HEK293 (cell line): ENCODE results near the gene BCL2.

Experiments
- CTCF ChIA-PET: fragments of 350-600 bp; formaldehyde crosslinking; extraction: SDS; loops from one replicate; lab custom pipeline; 2021; ENCODE audit warnings: antibody characterized with exemption; lab: Yijun Ruan, JAX
- POLR2A ChIA-PET: fragments of 300-600 bp; formaldehyde crosslinking; extraction: SDS; loops from one replicate; lab custom pipeline; 2020; ENCODE audit warnings: antibody characterized with exemption, inconsistent platforms; lab: Yijun Ruan, JAX
- H3K27ac ChIP-seq: fragments of 200-500 bp; sonication (Bioruptor generic); 2 replicates; pipeline ENCODE4 v1.5.1; 2014; ENCODE audit warnings: low read depth, low read length, control low read depth, inconsistent platforms; ENCODE audit errors: extremely low read depth
- H3K36me3 ChIP-seq, 2 experiments: fragments of 200-500 bp in 1 of 2; sonication (Bioruptor generic) in 1 of 2; 1 replicate in 1 of 2; 2 replicates in 1 of 2; pipeline ENCODE4 v1.5.1; 2014 to 2017; ENCODE audit warnings: inconsistent platforms in 2 of 2, low read length in 2 of 2; ENCODE audit not compliant: control insufficient read depth in 2 of 2, insufficient read depth in 1 of 2
- H3K4me1 ChIP-seq: fragments of 200-500 bp; sonication (Bioruptor generic); 2 replicates; pipeline ENCODE4 v1.5.1; 2014; ENCODE audit warnings: mild to moderate bottlenecking, low read length, inconsistent platforms; ENCODE audit not compliant: control insufficient read depth, insufficient read depth
- H3K4me3 ChIP-seq: 2 replicates; pipeline ENCODE4 v1.5.1; 2011; ENCODE audit warnings: low read depth, mild to moderate bottlenecking, control low read depth, low read length, moderate library complexity
- H3K9me3 ChIP-seq: fragments of 200-500 bp; sonication (Bioruptor generic); 2 replicates; pipeline ENCODE4 v1.5.1; 2014; ENCODE audit warnings: low read depth, low read length, inconsistent platforms; ENCODE audit not compliant: control insufficient read depth, insufficient read depth
- BCL6B ChIP-seq: fragments of 450-650 bp; formaldehyde crosslinking; IDR thresholded peaks from 2 replicates; pipeline ENCODE4 v1.5.1; 2017; ENCODE audit warnings: missing biosample characterization, missing genetic modification characterization
- EGR2 ChIP-seq: fragments of 450-650 bp; formaldehyde crosslinking; IDR thresholded peaks from 2 replicates; pipeline ENCODE4 v1.5.1; 2016; ENCODE audit warnings: low read depth, missing biosample characterization, missing genetic modification characterization
- GLIS1 ChIP-seq: fragments of 450-650 bp; formaldehyde crosslinking; IDR thresholded peaks from 2 replicates; pipeline ENCODE4 v1.5.1; 2016; ENCODE audit warnings: missing biosample characterization, missing genetic modification characterization
- IKZF3 ChIP-seq: fragments of 450-650 bp; IDR thresholded peaks from 2 replicates; pipeline ENCODE4 v1.5.0; 2018; ENCODE audit warnings: missing biosample characterization, mild to moderate bottlenecking, missing genetic modification characterization, moderate library complexity
- KLF8 ChIP-seq: fragments of 450-650 bp; formaldehyde crosslinking; IDR thresholded peaks from 2 replicates; pipeline ENCODE4 v1.5.1; 2016; ENCODE audit warnings: missing biosample characterization, missing genetic modification characterization
- RBAK ChIP-seq: fragments of 450-650 bp; formaldehyde crosslinking; IDR thresholded peaks from 2 replicates; pipeline ENCODE4 v1.5.1; 2016; ENCODE audit warnings: missing biosample characterization, missing genetic modification characterization
- SCRT2 ChIP-seq: fragments of 450-650 bp; formaldehyde crosslinking; IDR thresholded peaks from 2 replicates; pipeline ENCODE4 v1.5.1; 2016; ENCODE audit warnings: missing biosample characterization, missing genetic modification characterization
- SP3 ChIP-seq: fragments of 450-650 bp; formaldehyde crosslinking; IDR thresholded peaks from 2 replicates; pipeline ENCODE4 v1.5.1; 2016; ENCODE audit warnings: missing biosample characterization, missing genetic modification characterization
- TCF7L2 ChIP-seq: IDR thresholded peaks from 2 replicates; pipeline ENCODE4 v1.6.1; 2011; ENCODE audit warnings: low read depth, mild to moderate bottlenecking, inconsistent platforms, low read length, moderate library complexity, borderline replicate concordance
- ZBTB8A ChIP-seq: fragments of 450-650 bp; formaldehyde crosslinking; IDR thresholded peaks from 2 replicates; pipeline ENCODE4 v1.5.1; 2016; ENCODE audit warnings: missing biosample characterization, missing genetic modification characterization
- ZIC2 ChIP-seq: fragments of 450-650 bp; formaldehyde crosslinking; IDR thresholded peaks from 2 replicates; pipeline ENCODE4 v1.5.1; 2016; ENCODE audit warnings: missing biosample characterization, missing genetic modification characterization
- ZNF133 ChIP-seq: fragments of 450-650 bp; formaldehyde crosslinking; IDR thresholded peaks from 2 replicates; pipeline ENCODE4 v1.5.1; 2016; ENCODE audit warnings: missing biosample characterization, missing genetic modification characterization
- ZNF155 ChIP-seq: fragments of 450-650 bp; formaldehyde crosslinking; IDR thresholded peaks from 2 replicates; pipeline ENCODE4 v1.5.1; 2016; ENCODE audit warnings: missing biosample characterization, missing genetic modification characterization
- ZNF24 ChIP-seq: fragments of 450-650 bp; formaldehyde crosslinking; IDR thresholded peaks from 2 replicates; pipeline ENCODE4 v1.5.1; 2016; ENCODE audit warnings: missing biosample characterization, missing genetic modification characterization
- ZNF266 ChIP-seq: fragments of 450-650 bp; formaldehyde crosslinking; IDR thresholded peaks from 2 replicates; pipeline ENCODE4 v1.5.1; 2016; ENCODE audit warnings: missing biosample characterization, missing genetic modification characterization, low read depth
- ZNF335 ChIP-seq: fragments of 450-650 bp; formaldehyde crosslinking; conservative IDR thresholded peaks from 2 replicates; pipeline ENCODE4 v1.5.1; 2016; ENCODE audit warnings: missing biosample characterization, missing genetic modification characterization
- ZNF391 ChIP-seq: fragments of 450-650 bp; formaldehyde crosslinking; IDR thresholded peaks from 2 replicates; pipeline ENCODE4 v1.5.1; 2016; ENCODE audit warnings: low read depth, missing biosample characterization, missing genetic modification characterization, borderline replicate concordance
- ZNF473 ChIP-seq: fragments of 450-650 bp; formaldehyde crosslinking; IDR thresholded peaks from 2 replicates; pipeline ENCODE4 v1.5.1; 2017; ENCODE audit warnings: missing biosample characterization, missing genetic modification characterization
- ZNF626 ChIP-seq: fragments of 450-650 bp; sonication (Bioruptor Pico); formaldehyde crosslinking; IDR thresholded peaks from 2 replicates; pipeline ENCODE4 v1.5.1; 2018; ENCODE audit warnings: missing biosample characterization, missing genetic modification characterization, inconsistent platforms
- ZXDB ChIP-seq: fragments of 450-650 bp; formaldehyde crosslinking; IDR thresholded peaks from 2 replicates; pipeline ENCODE4 v1.5.1; 2016; ENCODE audit warnings: missing biosample characterization, missing genetic modification characterization
- TF ChIP-seq, protein P1 (sequence below): fragments of 450-650 bp; formaldehyde crosslinking; IDR thresholded peaks from 2 replicates; pipeline ENCODE4 v1.5.1; 2017; ENCODE audit warnings: missing biosample characterization, missing genetic modification characterization
- TF ChIP-seq, protein P2 (sequence below): fragments of 450-650 bp; formaldehyde crosslinking; IDR thresholded peaks from 2 replicates; pipeline ENCODE4 v1.5.1; 2016; ENCODE audit warnings: missing biosample characterization, missing genetic modification characterization
- TF ChIP-seq, protein P3 (sequence below): fragments of 450-650 bp; formaldehyde crosslinking; IDR thresholded peaks from 2 replicates; pipeline ENCODE4 v1.5.1; 2016; ENCODE audit warnings: missing biosample characterization, missing genetic modification characterization

The BCL2 gene

DNA sequence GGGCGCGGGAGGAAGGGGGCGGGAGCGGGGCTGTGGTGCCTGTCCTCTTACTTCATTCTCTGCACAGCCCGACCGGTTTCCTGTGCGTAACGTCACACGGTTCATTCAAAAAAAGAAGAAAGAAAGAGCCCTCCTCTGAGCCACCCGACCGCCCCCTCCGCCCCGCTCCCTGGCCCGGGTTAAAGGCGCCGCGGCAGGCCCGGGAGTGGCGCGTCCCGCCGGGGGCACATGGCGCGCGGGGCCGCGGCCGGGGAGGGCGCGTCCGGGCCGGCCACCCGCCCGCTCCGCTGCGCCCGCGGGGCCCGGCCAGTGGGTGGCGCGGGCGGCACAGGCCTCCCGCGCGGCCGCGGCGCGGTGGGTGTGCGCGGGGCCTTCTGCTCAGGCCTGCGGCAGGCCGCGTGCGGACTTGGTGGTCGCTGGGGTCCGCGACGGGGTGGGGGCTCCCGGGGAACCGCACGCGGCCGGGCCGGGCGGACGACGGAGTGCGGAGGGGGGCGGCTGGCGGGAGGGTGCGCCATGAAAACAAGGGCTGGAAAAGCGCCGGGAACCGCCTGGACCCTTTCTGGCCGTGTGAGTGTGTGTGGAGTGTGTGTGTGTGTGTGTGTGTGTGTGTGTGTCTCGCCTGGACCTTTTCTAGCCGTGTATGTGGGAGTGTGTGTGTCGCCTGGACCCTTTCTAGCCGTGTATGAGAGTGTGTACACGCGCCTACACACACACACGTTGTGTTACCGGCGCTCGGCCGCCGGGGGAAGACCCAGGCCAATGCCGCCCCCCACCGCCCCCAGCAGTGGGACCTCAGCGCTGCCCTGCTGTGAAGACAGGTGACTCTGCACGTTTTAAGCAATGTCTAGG, 780 bp upstream of the BCL2 start (continued):
- TF ChIP-seq ZNF626 (tag by site-specific recombination) (no peak), ZNF24 (no peak), BCL6B (tag by site-specific recombination) (no peak), ZNF266 (tag by site-specific recombination) (0 out of 2 replicates have a peak, but pooled peaks have one; percentile 36), TCF7L2 (no peak), ZIC2 (tag by site-specific recombination) (peak; percentile 46)

GRCh38 chr18:63318889-63319382, 633 bp downstream of the BCL2 start:
- TF ChIP-seq, protein P1, sequence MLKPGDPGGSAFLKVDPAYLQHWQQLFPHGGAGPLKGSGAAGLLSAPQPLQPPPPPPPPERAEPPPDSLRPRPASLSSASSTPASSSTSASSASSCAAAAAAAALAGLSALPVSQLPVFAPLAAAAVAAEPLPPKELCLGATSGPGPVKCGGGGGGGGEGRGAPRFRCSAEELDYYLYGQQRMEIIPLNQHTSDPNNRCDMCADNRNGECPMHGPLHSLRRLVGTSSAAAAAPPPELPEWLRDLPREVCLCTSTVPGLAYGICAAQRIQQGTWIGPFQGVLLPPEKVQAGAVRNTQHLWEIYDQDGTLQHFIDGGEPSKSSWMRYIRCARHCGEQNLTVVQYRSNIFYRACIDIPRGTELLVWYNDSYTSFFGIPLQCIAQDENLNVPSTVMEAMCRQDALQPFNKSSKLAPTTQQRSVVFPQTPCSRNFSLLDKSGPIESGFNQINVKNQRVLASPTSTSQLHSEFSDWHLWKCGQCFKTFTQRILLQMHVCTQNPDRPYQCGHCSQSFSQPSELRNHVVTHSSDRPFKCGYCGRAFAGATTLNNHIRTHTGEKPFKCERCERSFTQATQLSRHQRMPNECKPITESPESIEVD (tag by site-specific recombination) = peak; percentile 29; the same call in 1 of the 2 replicates
- TF ChIP-seq ZNF473 (tag by site-specific recombination) = no peak
- Histone ChIP-seq H3K27ac (peak overlapping the region; percentile 88; the same call in 1 of the 2 replicates), H3K36me3 (no peaks in the 10 kb centered on the region), H3K4me1 (peaks cover 23% of the 10 kb centered on the region; the same call in 1 of the 2 replicates), H3K4me3 (peak overlapping the region; percentile 54), H3K9me3 (no peaks in the 10 kb centered on the region)
- ChIA-PET POLR2A (interaction anchor here (0.8 kb wide), 1 partner anchor 109 kb away, joined by 3 read pairs; no protein-coding TSS in a partner anchor), CTCF (interaction anchor here (0.7 to 3.2 kb wide), 14 partner anchors 12 to 302 kb away, joined by 3 to 23 read pairs (median 4); no protein-coding TSS in a partner anchor)

DNA sequence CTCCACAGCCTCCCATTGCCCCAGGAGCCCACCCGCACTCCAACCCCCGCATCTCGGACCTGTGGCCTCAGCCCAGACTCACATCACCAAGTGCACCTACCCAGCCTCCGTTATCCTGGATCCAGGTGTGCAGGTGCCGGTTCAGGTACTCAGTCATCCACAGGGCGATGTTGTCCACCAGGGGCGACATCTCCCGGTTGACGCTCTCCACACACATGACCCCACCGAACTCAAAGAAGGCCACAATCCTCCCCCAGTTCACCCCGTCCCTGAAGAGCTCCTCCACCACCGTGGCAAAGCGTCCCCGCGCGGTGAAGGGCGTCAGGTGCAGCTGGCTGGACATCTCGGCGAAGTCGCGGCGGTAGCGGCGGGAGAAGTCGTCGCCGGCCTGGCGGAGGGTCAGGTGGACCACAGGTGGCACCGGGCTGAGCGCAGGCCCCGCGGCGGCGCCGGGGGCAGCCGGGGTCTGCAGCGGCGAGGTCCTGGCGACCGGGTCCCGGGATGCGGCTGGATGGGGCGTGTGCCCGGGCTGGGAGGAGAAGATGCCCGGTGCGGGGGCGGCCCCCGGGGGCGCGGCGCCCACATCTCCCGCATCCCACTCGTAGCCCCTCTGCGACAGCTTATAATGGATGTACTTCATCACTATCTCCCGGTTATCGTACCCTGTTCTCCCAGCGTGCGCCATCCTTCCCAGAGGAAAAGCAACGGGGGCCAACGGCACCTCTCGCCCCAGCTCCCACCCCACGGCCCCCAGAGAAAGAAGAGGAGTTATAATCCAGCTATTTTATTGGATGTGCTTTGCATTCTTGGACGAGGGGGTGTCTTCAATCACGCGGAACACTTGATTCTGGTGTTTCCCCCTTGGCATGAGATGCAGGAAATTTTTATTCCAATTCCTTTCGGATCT, 1.3 kb downstream of the BCL2 start:
- H3K4me3 ChIP-seq = peak overlapping the region; percentile 54
- no peaks in the 10 kb centered on the region for H3K36me3 ChIP-seq
- POLR2A ChIA-PET = interaction anchor here (0.8 kb wide), 1 partner anchor 108 kb away, joined by 3 read pairs; no protein-coding TSS in a partner anchor
- peak overlapping the region; percentile 20; the same call in 1 of the 2 replicates for H3K27ac ChIP-seq
- peaks cover 25% of the 10 kb centered on the region; the same call in 1 of the 2 replicates for H3K4me1 ChIP-seq
- no peaks in the 10 kb centered on the region for H3K9me3 ChIP-seq
- CTCF ChIA-PET = interaction anchor here (0.6 to 3.2 kb wide), 30 partner anchors 8 to 1983 kb away, joined by 3 to 23 read pairs (median 4); no protein-coding TSS in a partner anchor
- TF ChIP-seq ZBTB8A (tag by site-specific recombination) (0 out of 2 replicates have a peak, but pooled peaks have one; percentile 45), ZNF24 (no peak), ZNF335 (peak; percentile 38), ZNF391 (tag by site-specific recombination) (no peak), KLF8 (peak; percentile 57; the same call in 1 of the 2 replicates), GLIS1 (peak; percentile 38; the same call in 1 of the 2 replicates), RBAK (tag by site-specific recombination) (no peak), ZNF133 (tag by site-specific recombination) (no peak; the same call in 1 of the 2 replicates), IKZF3 (tag by site-specific recombination) (no peak; the same call in 1 of the 2 replicates), ZNF155 (tag by site-specific recombination) (no peak), EGR2 (tag by site-specific recombination) (peak; percentile 87), SCRT2 (peak; percentile 84), SP3 (tag by site-specific recombination) (no peak), ZXDB (tag by site-specific recombination) (peak; percentile 79)
- TF ChIP-seq, protein P2, sequence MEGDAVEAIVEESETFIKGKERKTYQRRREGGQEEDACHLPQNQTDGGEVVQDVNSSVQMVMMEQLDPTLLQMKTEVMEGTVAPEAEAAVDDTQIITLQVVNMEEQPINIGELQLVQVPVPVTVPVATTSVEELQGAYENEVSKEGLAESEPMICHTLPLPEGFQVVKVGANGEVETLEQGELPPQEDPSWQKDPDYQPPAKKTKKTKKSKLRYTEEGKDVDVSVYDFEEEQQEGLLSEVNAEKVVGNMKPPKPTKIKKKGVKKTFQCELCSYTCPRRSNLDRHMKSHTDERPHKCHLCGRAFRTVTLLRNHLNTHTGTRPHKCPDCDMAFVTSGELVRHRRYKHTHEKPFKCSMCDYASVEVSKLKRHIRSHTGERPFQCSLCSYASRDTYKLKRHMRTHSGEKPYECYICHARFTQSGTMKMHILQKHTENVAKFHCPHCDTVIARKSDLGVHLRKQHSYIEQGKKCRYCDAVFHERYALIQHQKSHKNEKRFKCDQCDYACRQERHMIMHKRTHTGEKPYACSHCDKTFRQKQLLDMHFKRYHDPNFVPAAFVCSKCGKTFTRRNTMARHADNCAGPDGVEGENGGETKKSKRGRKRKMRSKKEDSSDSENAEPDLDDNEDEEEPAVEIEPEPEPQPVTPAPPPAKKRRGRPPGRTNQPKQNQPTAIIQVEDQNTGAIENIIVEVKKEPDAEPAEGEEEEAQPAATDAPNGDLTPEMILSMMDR = peak; percentile 98
- TF ChIP-seq, protein P3, sequence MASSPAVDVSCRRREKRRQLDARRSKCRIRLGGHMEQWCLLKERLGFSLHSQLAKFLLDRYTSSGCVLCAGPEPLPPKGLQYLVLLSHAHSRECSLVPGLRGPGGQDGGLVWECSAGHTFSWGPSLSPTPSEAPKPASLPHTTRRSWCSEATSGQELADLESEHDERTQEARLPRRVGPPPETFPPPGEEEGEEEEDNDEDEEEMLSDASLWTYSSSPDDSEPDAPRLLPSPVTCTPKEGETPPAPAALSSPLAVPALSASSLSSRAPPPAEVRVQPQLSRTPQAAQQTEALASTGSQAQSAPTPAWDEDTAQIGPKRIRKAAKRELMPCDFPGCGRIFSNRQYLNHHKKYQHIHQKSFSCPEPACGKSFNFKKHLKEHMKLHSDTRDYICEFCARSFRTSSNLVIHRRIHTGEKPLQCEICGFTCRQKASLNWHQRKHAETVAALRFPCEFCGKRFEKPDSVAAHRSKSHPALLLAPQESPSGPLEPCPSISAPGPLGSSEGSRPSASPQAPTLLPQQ = peak; percentile 70
